Smooth muscle cell of the brain vasculature (primary cell): ENCODE data around the gene SPTBN4.
"Not testable (repeated sequence)": the region's sequence is repeated elsewhere in the genome, so short reads cannot be mapped to it uniquely, and the experiment has no call there.

Source experiments
- DNase-seq: peaks from one replicate; pipeline ENCODE4 v3.0.0-alpha.2; 2012; ENCODE audit warnings: low read depth, low spot score

SPTBN4 gene

GRCh38 chr19:40464059-40465024, 2.5 kb upstream of the SPTBN4 start:
- peak; percentile 70 for DNase-seq

- DNase-seq = no peak
Observed at GRCh38 chr19:40465025-40465556, 1.7 kb upstream of the SPTBN4 start.

GRCh38 chr19:40465557-40466218, 1.1 kb upstream of the SPTBN4 start, which contains the start of gene BLVRB:
Gene BLVRB, minus strand, starts transcription at chr19:40465745. Its CDS starts 57 bp downstream, at chr19:40465688.
- DNase-seq = peak; percentile 99

GRCh38 chr19:40466219-40466984, 399 bp upstream of the SPTBN4 start:
- DNase-seq = no peak

GRCh38 chr19:40469011-40469410, 2.2 kb downstream of the SPTBN4 start:
- no peak for DNase-seq

GRCh38 chr19:40471111-40471510, 4.3 kb downstream of the SPTBN4 start:
- DNase-seq = no peak

- no peak for DNase-seq
Observed at GRCh38 chr19:40472516-40472915, 5.7 kb downstream of the SPTBN4 start.

- DNase-seq = no peak
Observed at GRCh38 chr19:40474737-40475136, 7.9 kb downstream of the SPTBN4 start.

GRCh38 chr19:40475878-40476644, 9.3 kb downstream of the SPTBN4 start:
- DNase-seq = not testable (repeated sequence)

GRCh38 chr19:40486017-40486416, 19.2 kb downstream of the SPTBN4 start:
- DNase-seq = no peak

GRCh38 chr19:40489882-40490230, 23.1 kb downstream of the SPTBN4 start:
- no peak for DNase-seq

GRCh38 chr19:40492274-40492673, 25.5 kb downstream of the SPTBN4 start:
- no peak for DNase-seq

GRCh38 chr19:40493778-40494177, 27.0 kb downstream of the SPTBN4 start:
- DNase-seq = no peak

- no peak for DNase-seq
Observed at GRCh38 chr19:40494191-40494838, 27.5 kb downstream of the SPTBN4 start.

GRCh38 chr19:40497214-40497613, 30.4 kb downstream of the SPTBN4 start:
- DNase-seq = no peak

- DNase-seq = no peak
Observed at GRCh38 chr19:40499320-40499719, 32.5 kb downstream of the SPTBN4 start.

GRCh38 chr19:40500678-40501530, 34.1 kb downstream of the SPTBN4 start:
- not testable (repeated sequence) for DNase-seq

- DNase-seq = no peak
Observed at GRCh38 chr19:40501599-40501998, 34.8 kb downstream of the SPTBN4 start.

- DNase-seq = no peak
Observed at GRCh38 chr19:40502081-40502480, 35.3 kb downstream of the SPTBN4 start.
